ENCODE data around the gene EGLN1.

DNA sequence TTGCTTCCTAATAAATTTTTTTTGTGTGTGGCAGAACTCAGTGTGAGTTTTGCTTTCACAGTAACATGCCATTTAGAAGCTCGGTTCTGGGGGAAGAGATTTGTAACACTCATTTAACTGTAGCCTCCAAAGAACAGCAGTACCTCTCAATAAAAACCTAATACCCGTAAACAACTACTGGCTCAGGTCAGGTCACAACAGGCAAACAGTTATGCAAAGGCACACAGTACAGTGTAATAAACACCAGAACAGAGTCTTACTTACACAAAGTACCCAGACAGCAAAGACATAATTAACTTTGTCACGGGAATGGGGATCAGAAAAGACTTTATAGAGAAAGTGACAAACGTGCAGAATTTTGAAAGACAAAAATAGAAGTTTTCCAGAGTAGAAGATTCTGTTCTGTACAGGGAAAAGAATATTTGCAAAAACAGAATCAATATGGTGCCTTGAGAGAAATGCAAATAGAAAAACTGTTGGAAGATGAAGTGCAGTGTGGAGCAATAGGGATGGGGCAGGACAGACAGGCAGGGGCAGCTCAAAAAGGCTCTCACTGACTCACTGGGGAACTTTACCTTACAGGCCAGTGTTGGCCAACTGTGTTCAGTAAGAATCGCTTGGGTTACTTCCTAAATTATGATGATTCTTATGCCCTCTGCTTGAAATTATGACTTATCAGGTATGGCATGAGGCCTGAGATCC is 38.8 kb downstream of the EGLN1 start:
- TF ChIP-seq, protein P1, sequence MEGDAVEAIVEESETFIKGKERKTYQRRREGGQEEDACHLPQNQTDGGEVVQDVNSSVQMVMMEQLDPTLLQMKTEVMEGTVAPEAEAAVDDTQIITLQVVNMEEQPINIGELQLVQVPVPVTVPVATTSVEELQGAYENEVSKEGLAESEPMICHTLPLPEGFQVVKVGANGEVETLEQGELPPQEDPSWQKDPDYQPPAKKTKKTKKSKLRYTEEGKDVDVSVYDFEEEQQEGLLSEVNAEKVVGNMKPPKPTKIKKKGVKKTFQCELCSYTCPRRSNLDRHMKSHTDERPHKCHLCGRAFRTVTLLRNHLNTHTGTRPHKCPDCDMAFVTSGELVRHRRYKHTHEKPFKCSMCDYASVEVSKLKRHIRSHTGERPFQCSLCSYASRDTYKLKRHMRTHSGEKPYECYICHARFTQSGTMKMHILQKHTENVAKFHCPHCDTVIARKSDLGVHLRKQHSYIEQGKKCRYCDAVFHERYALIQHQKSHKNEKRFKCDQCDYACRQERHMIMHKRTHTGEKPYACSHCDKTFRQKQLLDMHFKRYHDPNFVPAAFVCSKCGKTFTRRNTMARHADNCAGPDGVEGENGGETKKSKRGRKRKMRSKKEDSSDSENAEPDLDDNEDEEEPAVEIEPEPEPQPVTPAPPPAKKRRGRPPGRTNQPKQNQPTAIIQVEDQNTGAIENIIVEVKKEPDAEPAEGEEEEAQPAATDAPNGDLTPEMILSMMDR (IDR thresholded peaks at IDR 0.05; ENCODE audit: borderline replicate concordance, extremely low read depth, low read length, poor library complexity, severe bottlenecking): no peak
- TF ChIP-seq EZH2 (IDR thresholded peaks at IDR 0.05; ENCODE audit: borderline replicate concordance, low read depth, low read length, severe bottlenecking): no peak

Data from DND-41 (cell line).